ENCODE results near the gene GALNT3.

Gene GALNT3

GRCh38 chr2:165793779-165794535, at the start of gene GALNT3:
Gene GALNT3, minus strand, starts transcription at chr2:165794247. Its CDS starts 23,547 bp downstream, at chr2:165770700.
- peak; percentile 53 for DNase-seq

GRCh38 chr2:165843351-165843750, 49.3 kb upstream of the GALNT3 start:
- DNase-seq = no peak

- no peak for DNase-seq
These were observed 46.4 kb upstream of the GALNT3 start for GRCh38 chr2:165840333-165840958.

- DNase-seq = no peak
These were observed 45.6 kb upstream of the GALNT3 start for GRCh38 chr2:165839610-165840009.

GRCh38 chr2:165837122-165837521, 43.1 kb upstream of the GALNT3 start:
- no peak for DNase-seq

GRCh38 chr2:165835363-165835762, 41.3 kb upstream of the GALNT3 start:
- DNase-seq = no peak

GRCh38 chr2:165833156-165833555, 39.1 kb upstream of the GALNT3 start:
- no peak for DNase-seq

GRCh38 chr2:165827921-165828276, 33.9 kb upstream of the GALNT3 start:
- no peak for DNase-seq

- DNase-seq = no peak
These were observed 33.2 kb upstream of the GALNT3 start for GRCh38 chr2:165827016-165827920.

GRCh38 chr2:165825041-165825440, 31.0 kb upstream of the GALNT3 start:
- no peak for DNase-seq

- DNase-seq = no peak
These were observed 26.2 kb upstream of the GALNT3 start for GRCh38 chr2:165820296-165820695.

- DNase-seq = no peak
These were observed 24.9 kb upstream of the GALNT3 start for GRCh38 chr2:165818920-165819319.

- DNase-seq = no peak
These were observed 21.5 kb upstream of the GALNT3 start for GRCh38 chr2:165815299-165816141.

- no peak for DNase-seq
These were observed 20.4 kb upstream of the GALNT3 start for GRCh38 chr2:165814473-165814872.

GRCh38 chr2:165811592-165812370, 17.7 kb upstream of the GALNT3 start:
- no peak for DNase-seq

- DNase-seq = no peak
These were observed 16.4 kb upstream of the GALNT3 start for GRCh38 chr2:165810418-165810817.

GRCh38 chr2:165804719-165805118, 10.7 kb upstream of the GALNT3 start:
- DNase-seq = no peak

- no peak for DNase-seq
These were observed 9.2 kb upstream of the GALNT3 start for GRCh38 chr2:165803123-165803760.

- DNase-seq = no peak
These were observed 7.1 kb upstream of the GALNT3 start for GRCh38 chr2:165801176-165801575.

GRCh38 chr2:165796819-165797530, 2.9 kb upstream of the GALNT3 start:
- no peak for DNase-seq

- DNase-seq = no peak
These were observed 2.1 kb upstream of the GALNT3 start for GRCh38 chr2:165796129-165796528.
